ENCODE results near the gene RPUSD1. TPM values are rescaled to one million over a fixed set of nuclear protein-coding genes. Genes with fewer than 3 reads are reported as not detected.
"Not testable (repeated sequence)": the region's sequence is repeated elsewhere in the genome, so short reads cannot be mapped to it uniquely, and the experiment has no call there.

RPUSD1 gene
- total and polyA plus RNA-seq, 12 donors = 1.1 to 40.1 (median 20.4) TPM

DNA sequence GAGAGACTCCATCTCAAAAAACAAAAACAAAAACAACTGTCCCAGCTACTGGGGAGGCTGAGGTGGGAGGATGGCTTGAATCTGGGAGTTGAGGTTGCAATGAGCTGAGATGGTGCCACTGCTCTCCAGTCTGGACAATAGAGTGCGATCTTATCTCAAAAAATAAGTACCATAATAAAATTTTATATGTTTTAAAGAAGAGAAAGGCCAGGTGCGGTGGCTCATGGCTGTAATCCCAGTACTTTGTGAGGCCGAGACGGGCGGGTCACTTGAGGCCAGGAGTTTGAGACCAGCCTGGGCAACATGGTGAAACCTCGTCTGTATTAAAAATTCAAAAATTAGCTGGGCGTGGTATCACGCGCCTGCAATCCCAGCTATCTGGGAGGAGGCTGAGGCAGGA lies 11.4 kb downstream of the RPUSD1 start:
- TF ChIP-seq, protein P1, sequence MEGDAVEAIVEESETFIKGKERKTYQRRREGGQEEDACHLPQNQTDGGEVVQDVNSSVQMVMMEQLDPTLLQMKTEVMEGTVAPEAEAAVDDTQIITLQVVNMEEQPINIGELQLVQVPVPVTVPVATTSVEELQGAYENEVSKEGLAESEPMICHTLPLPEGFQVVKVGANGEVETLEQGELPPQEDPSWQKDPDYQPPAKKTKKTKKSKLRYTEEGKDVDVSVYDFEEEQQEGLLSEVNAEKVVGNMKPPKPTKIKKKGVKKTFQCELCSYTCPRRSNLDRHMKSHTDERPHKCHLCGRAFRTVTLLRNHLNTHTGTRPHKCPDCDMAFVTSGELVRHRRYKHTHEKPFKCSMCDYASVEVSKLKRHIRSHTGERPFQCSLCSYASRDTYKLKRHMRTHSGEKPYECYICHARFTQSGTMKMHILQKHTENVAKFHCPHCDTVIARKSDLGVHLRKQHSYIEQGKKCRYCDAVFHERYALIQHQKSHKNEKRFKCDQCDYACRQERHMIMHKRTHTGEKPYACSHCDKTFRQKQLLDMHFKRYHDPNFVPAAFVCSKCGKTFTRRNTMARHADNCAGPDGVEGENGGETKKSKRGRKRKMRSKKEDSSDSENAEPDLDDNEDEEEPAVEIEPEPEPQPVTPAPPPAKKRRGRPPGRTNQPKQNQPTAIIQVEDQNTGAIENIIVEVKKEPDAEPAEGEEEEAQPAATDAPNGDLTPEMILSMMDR (IDR thresholded peaks at IDR 0.05) = no peak
- no peak for TF ChIP-seq POLR2A (IDR thresholded peaks at IDR 0.05)
- no peak for DNase-seq
- 87 to 91% (median 88%) methylated on average over 9 of the region's 9 CpGs for WGBS, 4 donors
- intact Hi-C loops (cut with DNase I) = no loop called here
- peaks cover 8% of the 10 kb centered on the region for H3K27me3 ChIP-seq
- H3K4me1 ChIP-seq (replicated peaks in 1 of 2) = no peaks in the 10 kb centered on the region
- no peak overlapping the region for H3K27ac ChIP-seq
- no peaks in the 10 kb centered on the region for H3K9me3 ChIP-seq (replicated peaks in 1 of 3)
- no peak overlapping the region for H3K4me3 ChIP-seq
- no peaks in the 10 kb centered on the region for H3K36me3 ChIP-seq (replicated peaks in 1 of 2)

- not testable (repeated sequence) for H3K27me3 ChIP-seq
Measured at GRCh38 chr16:776298-776697, 11.9 kb downstream of the RPUSD1 start.

GRCh38 chr16:775236-775796 lies 12.9 kb downstream of the RPUSD1 start:
- H3K27me3 ChIP-seq = peaks cover 4% of the 10 kb centered on the region
- intact Hi-C loops (cut with DNase I) = no loop called here
- H3K4me3 ChIP-seq = no peak overlapping the region
- TF ChIP-seq, protein P1 (IDR thresholded peaks at IDR 0.05) = no peak
- TF ChIP-seq POLR2A (IDR thresholded peaks at IDR 0.05) = no peak
- H3K4me1 ChIP-seq (replicated peaks in 1 of 2) = no peaks in the 10 kb centered on the region
- H3K9me3 ChIP-seq (replicated peaks in 1 of 3) = no peaks in the 10 kb centered on the region
- H3K36me3 ChIP-seq (replicated peaks in 1 of 2) = no peaks in the 10 kb centered on the region
- H3K27ac ChIP-seq = no peak overlapping the region
- DNase-seq = no peak
- 74 to 85% (median 76%) methylated on average over 9 to 36 of the region's 36 CpGs for WGBS, 4 donors

More at GRCh38 chr16:776298-776697, 11.9 kb downstream of the RPUSD1 start:
- DNase-seq; H3K9me3 ChIP-seq (replicated peaks in 1 of 3); H3K4me3 ChIP-seq; H3K36me3 ChIP-seq (replicated peaks in 1 of 2); H3K4me1 ChIP-seq (replicated peaks in 1 of 2); H3K27ac ChIP-seq; intact Hi-C loops (cut with DNase I): not testable (repeated sequence)
- WGBS, 4 donors = 77 to 95% (median 85%) methylated on average over 10 of the region's 10 CpGs

- H3K27ac ChIP-seq = no peak overlapping the region
- no peak for DNase-seq
- intact Hi-C loops (cut with DNase I) = no loop called here
- no peaks in the 10 kb centered on the region for H3K36me3 ChIP-seq (replicated peaks in 1 of 2)
- no peaks in the 10 kb centered on the region for H3K9me3 ChIP-seq (replicated peaks in 1 of 3)
- H3K27me3 ChIP-seq = peaks cover 4% of the 10 kb centered on the region
- no peaks in the 10 kb centered on the region for H3K4me1 ChIP-seq (replicated peaks in 1 of 2)
- TF ChIP-seq, protein P1 (IDR thresholded peaks at IDR 0.05) = no peak
- TF ChIP-seq POLR2A (IDR thresholded peaks at IDR 0.05) = no peak
- WGBS, 4 donors = 71 to 80% (median 79%) methylated on average over 2 to 46 of the region's 46 CpGs
- no peak overlapping the region for H3K4me3 ChIP-seq
Measured at GRCh38 chr16:774086-775001, 13.8 kb downstream of the RPUSD1 start.
